Cerebellar nuclear complex (tissue), 1 donor: ENCODE data around the gene ZNF503.

Source experiments
- DNase-seq, 2 experiments: peaks; one replicate each; lab custom pipeline; 2025; lab: John Stamatoyannopoulos, UW

The ZNF503 gene

DNA sequence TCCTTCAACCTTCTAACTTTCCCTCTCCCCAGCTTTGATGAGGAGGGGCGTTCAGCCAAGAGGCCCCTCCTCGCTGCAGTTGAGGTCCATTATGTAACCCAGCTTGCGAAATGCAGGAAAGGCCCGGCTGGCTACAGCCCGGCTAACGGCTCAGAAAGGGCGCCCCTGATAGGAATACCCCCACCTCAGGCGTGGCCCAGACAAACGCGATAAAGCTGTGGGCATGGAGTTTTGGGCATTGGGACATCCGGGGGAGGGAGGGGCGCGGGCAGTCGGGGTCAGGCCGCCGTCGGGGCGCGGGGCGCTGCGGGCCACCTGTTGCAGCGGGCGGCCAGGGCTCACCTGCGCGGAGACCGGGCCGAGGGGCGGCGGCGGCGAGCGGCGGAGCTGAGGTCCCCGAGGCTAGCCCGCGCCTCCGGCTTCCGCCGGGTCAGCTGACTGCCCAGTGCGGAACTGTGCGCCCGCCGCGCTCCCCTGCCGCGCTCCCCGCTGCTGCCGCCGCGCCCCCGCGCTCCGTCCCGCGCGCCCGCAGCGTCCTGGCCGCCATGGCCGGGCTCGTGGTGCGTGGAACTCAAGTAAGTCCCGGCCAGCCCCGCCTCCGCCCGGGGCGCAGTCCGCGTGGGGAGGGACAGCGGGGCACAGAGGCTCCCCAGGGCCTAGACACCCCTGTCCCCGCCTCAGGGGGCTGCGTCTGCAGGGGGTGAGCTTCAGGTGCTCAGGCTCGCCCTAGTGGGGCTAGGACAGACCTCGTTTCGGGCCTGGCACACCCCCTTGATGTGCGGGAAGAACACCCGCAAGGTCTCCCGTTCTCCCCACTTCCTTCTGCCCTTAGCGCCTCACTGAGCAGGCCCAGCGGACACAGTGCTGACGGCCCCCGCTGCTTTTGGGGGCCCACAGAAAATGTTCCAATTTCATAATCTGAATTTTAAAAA, 29.9 kb upstream of the ZNF503 start, which contains the start of gene LRMDA:
Gene LRMDA (plus strand): TSS at position 445 of the 932 bp plus-strand sequence.
- DNase-seq, result no peak

GRCh38 chr10:75430000-75430763, 28.6 kb upstream of the ZNF503 start:
- no peak for DNase-seq

GRCh38 chr10:75429159-75429827, 27.7 kb upstream of the ZNF503 start:
- no peak for DNase-seq

- no peak for DNase-seq
Observed at GRCh38 chr10:75428434-75429158, 27.0 kb upstream of the ZNF503 start.

- DNase-seq, result no peak
Observed at GRCh38 chr10:75427951-75428350, 26.4 kb upstream of the ZNF503 start.

DNA sequence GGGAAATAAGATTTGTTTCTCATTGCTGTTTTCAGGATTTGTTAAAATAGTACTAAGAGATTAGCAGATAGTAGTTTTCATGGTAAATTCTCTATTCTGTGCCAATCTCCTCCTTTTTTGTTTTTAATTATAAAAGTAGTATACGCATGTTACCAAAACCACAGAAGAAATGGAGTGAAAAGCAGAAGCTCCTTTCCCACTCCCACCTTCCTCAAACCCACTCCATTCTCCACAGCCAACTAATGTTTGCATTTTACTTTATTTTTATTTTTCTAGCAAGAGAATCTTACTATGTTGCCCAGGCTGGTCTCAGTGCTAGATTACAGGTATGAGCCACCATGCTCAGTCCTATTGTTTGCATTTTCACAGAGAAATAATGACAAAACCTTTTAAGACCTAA, 25.3 kb upstream of the ZNF503 start:
- no peak for DNase-seq

DNA sequence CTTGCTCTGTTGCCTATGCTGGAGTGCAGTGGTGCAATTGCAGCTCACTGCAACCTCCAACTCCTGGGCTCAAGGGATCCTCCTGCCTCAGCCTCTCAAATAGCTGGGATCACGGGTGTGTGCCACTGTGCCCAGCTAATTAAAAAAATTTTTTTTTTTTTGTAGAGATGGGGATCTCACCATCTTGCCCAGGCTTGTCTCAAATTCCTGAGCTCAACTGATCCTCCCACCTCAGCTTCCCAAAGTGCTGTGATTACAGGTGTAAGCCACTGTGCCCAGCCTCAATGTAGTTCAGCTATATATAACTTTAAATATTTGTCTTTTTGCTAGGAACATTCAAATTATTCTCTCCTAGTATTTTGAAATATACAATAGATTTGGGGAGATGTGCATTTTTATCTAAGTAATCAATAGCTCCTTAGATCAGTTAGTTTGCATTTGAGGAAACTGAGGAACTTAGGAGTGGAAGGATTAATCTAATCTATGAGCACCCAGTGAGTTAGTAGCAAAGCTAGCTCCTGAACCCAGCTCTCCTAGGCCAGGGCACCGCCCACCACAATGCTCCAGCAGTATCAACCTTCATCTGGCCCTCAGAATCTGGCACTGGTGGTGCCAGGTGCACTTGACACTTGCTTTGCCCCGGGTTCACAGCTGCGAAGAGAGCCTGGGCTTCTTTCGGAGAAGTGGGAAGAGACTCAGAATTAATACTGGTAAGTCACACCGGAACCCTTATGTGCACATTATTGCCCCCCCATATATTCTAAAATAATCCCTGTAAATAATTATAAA, 23.9 kb upstream of the ZNF503 start:
- no peak for DNase-seq

- no peak for DNase-seq
Observed at GRCh38 chr10:75424571-75424970, 23.0 kb upstream of the ZNF503 start.

DNA sequence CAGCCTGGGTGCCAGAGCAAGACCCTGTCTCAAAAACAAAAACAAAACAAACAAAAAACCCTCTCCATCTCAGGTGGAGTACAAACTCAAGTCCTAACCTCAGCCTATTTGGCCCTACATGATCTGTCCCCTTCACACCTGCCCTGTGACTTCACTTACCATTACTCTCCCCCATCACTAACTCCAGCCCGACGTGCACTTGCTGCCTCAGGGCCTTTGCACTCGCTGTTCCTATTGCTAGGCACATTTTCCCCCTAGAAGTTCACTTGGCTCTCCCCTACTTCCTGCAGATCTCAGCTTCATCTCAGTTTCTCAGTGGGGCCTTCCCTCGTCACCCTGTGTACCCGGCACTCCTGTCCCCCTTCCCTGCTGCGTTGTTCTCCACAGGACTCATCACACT, 21.3 kb upstream of the ZNF503 start:
- no peak for DNase-seq

- no peak for DNase-seq
Observed at GRCh38 chr10:75418712-75419111, 17.1 kb upstream of the ZNF503 start.

- no peak for DNase-seq
Observed at GRCh38 chr10:75418293-75418692, 16.7 kb upstream of the ZNF503 start.

DNA sequence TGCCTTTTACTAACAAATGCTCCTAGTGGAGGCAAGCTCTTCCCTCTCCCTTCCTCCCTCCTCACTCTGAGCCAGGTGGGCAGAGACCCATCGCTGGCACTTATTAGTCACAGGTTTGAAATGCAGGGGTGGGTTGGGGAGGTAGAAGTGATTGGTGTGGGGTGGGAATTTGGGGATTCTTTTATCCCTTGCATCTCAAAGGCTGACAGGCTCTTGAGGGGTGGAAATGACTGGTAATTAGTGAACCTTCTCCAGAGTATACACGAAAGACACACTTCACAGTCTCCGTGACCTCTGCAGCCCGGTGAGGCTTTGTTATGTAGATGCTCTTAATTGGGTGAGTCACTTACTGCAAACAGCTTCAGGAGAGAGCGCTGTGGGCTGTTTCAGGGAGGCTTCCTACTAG, 16.0 kb upstream of the ZNF503 start:
- no peak for DNase-seq

DNA sequence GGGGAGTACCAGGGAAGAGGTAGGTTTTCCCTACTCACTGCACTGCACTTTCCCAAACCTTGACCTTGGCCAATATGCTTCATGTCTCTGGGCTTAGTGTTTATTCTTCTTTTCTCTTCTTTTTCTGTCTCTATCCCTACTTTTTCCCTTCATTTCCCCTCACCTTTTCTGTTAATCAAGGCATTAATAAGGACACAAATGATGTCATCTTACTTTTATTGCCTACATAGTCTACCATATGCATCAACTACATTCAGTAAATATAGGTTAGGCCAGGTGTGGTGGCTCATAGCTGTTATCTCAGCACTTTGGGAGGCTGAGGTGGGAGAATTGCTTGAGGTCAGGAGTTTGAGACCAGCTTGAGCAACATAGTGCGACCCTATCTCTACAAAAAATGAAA, 13.0 kb upstream of the ZNF503 start:
- no peak for DNase-seq

DNA sequence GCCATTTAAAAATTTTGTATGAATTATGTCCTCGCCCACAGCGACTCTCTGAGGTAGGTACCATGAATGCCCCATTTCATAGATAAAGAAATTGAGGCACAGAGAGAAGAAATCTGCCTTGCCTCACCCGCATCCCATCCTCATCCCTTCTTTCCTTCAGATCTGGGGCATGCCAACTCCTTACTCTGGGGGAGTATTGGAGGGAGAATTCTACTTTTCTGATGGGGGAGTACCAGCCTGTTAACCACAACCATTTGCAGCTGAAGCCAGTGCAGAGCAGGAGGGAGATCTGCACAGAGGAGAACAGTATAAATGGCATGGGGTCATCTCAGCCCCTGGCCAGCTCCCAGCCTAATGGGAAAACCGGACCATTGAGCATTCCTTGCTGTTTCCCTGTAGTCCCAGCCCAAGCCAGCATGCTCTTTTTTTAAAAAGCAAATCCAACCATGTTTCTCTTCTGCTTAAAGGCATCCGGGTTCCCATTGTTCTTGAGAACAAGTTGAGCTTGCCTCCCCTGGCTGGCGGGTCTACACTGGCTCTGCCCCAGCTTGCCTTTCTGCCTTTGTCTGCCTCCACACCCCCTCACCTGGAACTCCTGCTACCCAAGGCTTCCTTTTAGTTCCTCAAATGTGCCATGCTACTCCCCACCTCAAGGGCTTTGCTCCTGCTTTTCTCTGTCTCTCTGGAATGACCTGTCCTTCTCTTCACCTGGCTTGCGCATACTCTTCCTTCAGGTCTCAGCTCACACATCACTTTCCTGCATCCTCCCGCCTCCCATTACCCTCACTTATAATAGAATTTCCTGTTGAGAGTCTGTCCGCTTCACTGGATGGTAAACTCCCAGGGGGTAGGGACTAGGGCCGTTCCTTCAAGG, 8.8 kb upstream of the ZNF503 start:
- no peak for DNase-seq

- no peak for DNase-seq
Observed at GRCh38 chr10:75408911-75409885, 7.6 kb upstream of the ZNF503 start.

GRCh38 chr10:75408509-75408875, 6.9 kb upstream of the ZNF503 start:
- DNase-seq, result no peak

DNA sequence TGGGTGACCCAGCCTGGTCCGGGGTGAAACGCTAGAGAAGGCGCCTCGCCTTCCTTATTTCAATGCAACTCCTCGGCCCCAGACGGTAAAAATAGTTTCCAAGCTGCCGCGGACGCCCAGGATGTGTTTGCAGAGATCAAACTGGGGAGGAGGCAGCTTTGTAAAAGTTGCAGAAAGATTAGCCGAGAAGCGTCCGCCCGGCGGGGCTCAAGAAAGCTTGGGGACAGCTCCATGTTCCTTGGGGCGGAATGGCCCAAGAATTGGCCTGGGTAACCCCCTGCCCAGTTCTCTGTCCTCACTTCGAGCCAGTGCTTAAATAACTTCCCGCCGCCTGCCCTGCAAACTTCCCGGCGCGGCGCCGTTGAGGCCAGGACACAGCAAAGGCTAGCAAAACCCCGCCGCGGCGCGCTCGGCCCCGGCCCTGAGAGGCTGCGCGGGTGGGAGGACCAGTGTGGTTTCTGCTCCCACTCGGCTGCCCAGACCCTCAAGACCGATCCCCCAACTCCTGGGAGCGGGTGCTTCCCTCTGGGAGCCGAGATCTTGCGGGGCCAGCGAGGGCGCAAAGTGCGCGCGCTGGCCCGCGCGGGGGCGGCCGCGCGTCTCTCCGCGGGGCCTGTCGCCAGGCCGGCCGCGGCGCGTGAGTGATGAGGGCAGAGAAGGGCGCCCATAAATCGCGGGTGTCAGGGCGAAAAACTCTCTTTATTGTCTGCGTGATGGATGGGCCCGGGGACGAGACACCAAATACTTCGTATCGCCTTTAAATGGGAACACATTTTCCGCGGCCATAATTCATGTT, 6.3 kb upstream of the ZNF503 start:
- no peak for DNase-seq

GRCh38 chr10:75407224-75407712, 5.7 kb upstream of the ZNF503 start:
- no peak for DNase-seq
